NB4 (cell line): ENCODE measurements around the gene LLCFC1.

Source experiments
- DNase-seq: peaks from one replicate; pipeline ENCODE4 v3.0.0; 2010; ENCODE audit warnings: low read depth
- H3K4me3 ChIP-seq: one replicate; pipeline ENCODE4 v1.5.1; 2011; ENCODE audit warnings: mild to moderate bottlenecking, low read depth, low read length, moderate library complexity
- MYC ChIP-seq: IDR thresholded peaks from 2 replicates; pipeline ENCODE4 v1.6.1; 2011; ENCODE audit warnings: low read depth, low read length
- POLR2A ChIP-seq: IDR thresholded peaks from 2 replicates; pipeline ENCODE4 v1.6.1; 2011; ENCODE audit warnings: mild to moderate bottlenecking; ENCODE audit not compliant: insufficient read length; ENCODE audit errors: extremely low read depth
- TF ChIP-seq, protein P1 (sequence below): IDR thresholded peaks from one replicate; pipeline ENCODE4 v1.5.1; 2012; ENCODE audit warnings: low read depth, low read length
- TF ChIP-seq, protein P2 (sequence below): IDR thresholded peaks from 2 replicates; pipeline ENCODE4 v1.6.1; 2011; ENCODE audit warnings: low read depth, low read length

LLCFC1 gene

DNA sequence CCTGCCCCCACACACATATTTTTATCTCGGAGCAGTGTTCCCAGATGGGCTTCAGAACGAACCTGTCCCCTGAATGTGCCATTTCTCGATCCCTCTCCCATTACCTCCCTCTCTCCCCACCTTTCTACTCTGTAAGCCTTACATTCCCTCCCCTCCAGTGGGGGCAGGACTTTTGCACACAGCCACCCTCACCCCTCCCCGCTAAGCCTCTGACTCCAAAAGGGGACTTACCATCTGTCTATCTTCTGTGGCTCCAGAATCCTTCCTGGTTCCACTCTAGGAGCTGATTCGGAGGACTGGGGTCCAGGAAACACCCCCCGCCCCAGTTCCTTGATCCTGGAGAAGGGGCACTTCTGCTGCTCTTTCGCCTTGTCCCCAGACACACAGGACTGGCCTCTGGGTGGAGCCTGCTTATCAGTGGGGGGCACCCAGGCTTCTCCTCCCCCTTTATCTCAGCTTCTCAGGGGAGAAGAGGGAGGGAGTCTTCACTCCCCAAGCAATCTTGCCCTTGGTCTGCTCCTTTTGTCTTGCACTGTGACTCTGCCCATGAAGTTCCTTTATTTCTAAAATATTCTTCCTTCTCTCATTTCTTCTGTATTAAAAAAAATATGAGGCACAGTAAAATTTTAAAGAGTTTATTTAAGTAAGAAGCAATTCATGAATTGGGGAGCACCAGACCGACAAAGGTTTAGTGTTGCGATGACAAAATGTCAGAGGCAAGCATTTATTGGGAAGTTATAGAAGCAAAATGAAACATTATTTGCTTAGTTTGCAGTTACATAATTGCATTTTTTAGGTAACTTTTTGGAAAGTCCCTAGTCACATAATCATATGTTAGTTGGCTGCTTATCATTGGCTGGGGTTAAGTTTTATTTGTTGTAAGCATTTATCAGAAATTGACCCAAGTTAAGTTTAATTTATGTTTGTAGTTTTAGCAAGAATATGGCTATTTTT, 23.0 kb downstream of the LLCFC1 start, which contains the start of gene KEL:
KEL (minus strand) TSS at position 391 of the 954 bp plus-strand sequence; CDS start at position 234, 157 bp downstream.
- no peak for DNase-seq
- no peak for TF ChIP-seq MYC
- no peak for TF ChIP-seq POLR2A
- TF ChIP-seq, protein P1, sequence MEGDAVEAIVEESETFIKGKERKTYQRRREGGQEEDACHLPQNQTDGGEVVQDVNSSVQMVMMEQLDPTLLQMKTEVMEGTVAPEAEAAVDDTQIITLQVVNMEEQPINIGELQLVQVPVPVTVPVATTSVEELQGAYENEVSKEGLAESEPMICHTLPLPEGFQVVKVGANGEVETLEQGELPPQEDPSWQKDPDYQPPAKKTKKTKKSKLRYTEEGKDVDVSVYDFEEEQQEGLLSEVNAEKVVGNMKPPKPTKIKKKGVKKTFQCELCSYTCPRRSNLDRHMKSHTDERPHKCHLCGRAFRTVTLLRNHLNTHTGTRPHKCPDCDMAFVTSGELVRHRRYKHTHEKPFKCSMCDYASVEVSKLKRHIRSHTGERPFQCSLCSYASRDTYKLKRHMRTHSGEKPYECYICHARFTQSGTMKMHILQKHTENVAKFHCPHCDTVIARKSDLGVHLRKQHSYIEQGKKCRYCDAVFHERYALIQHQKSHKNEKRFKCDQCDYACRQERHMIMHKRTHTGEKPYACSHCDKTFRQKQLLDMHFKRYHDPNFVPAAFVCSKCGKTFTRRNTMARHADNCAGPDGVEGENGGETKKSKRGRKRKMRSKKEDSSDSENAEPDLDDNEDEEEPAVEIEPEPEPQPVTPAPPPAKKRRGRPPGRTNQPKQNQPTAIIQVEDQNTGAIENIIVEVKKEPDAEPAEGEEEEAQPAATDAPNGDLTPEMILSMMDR, result no peak
- TF ChIP-seq, protein P2, sequence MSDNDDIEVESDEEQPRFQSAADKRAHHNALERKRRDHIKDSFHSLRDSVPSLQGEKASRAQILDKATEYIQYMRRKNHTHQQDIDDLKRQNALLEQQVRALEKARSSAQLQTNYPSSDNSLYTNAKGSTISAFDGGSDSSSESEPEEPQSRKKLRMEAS, result no peak
- no peak within 1 kb of the TSS for H3K4me3 ChIP-seq

DNA sequence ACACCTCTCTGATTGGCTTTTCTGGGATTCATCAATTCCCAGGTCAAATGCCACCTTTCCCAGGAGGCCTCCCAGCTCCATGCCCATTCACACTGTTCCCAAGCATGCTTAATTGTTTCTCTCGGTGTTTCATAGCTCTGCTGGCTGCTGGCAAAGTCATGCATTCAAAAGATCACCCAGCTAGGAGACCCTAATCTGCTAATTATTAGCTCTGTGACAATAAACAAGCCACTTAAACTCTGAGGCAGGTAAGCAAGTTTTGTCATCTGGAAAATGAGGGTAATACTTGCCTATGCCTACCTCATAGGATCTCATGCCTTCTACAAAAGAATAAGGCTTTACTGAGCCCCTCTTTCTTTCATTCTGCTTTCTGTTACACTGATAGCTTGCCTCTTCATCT, 23.7 kb downstream of the LLCFC1 start:
- TF ChIP-seq MYC (no peak), POLR2A (no peak)
- TF ChIP-seq, protein P1, result no peak
- TF ChIP-seq, protein P2, result no peak
- DNase-seq, result no peak
- no peak overlapping the region for H3K4me3 ChIP-seq

DNA sequence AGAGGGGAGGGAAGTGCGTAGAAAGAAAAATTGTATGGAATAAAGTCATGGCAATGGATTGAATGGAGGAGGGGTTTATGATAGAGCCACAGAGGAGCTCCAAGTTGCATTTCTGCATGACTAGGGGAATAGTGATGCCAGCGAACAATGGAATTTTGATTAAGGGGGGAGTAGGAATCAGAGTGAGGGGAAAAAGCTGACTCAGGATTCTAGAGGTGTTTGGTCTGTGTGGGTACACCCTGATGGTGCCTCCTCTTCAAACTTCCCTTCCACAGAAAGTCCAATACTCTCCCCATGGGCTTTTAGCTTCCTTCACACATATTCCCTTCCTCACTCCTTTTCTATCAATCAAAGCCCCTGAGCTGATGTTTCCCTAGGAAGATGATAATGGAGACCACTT, 24.7 kb downstream of the LLCFC1 start:
- TF ChIP-seq POLR2A, result no peak
- TF ChIP-seq, protein P2, result no peak
- TF ChIP-seq, protein P1, result no peak
- TF ChIP-seq MYC, result no peak
- DNase-seq, result no peak
- H3K4me3 ChIP-seq, result no peak overlapping the region

DNA sequence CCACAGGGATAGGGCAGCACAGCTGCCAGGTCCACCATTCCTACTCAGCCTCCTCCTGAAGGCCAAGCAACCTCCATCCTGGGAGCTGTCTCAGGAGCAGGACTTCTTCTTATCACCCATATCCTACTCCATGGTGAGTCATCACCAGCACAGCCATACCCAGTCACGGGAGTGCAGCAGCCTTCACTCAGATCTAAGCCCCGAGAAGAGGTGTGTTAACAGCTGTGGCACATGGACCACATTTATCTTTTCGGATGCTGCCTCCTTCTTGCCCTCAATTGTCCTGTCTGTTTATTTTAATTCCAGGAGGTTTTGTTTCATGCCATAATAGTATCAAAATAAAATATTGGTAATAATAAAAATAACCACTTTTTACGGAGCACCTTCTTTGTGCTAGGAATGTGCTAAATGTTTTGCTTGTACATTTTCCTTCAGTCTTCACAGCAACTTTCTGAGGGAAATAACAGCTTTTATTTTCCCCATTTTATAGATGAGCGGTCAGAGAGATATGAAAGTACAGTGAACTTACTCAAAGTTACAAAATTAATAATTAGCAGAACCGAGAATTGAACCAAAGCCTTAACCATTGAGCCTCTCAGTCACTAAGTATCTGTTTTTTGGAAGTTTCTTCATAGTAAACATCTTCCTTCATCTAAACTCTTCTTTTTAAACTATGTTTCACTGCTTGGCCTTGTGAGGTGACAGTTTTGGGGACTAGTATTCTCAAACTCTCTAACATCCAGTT, 25.4 kb downstream of the LLCFC1 start:
- TF ChIP-seq, protein P2, result no peak
- TF ChIP-seq, protein P1, result no peak
- TF ChIP-seq POLR2A, result no peak
- TF ChIP-seq MYC, result no peak
- no peak for DNase-seq
- no peak overlapping the region for H3K4me3 ChIP-seq

DNA sequence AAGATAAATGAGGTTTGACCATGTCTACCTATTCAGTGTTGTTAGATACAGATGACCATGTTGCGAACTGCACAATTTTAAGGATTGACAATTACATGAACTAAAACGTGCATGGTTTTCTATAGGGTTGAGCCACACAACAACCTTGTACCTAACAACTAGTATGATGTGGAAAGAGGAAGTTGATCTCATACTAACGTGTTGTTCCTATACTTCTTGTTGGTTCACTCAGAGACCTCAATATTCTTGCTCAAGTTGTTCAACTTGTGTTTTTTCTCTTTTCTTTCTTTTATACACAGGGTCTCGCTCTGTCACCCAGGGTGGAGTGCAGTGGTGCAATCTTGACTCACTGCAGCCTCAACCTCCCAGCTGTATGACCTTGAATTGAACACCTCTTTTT, 28.9 kb downstream of the LLCFC1 start:
- peak; percentile 29 for DNase-seq
- TF ChIP-seq POLR2A, result no peak
- TF ChIP-seq MYC, result no peak
- TF ChIP-seq, protein P2, result no peak
- TF ChIP-seq, protein P1, result no peak
- no peak overlapping the region for H3K4me3 ChIP-seq
